HL-60 (cell line): Measurements from ENCODE around the gene TCF19.

Experiments used
- DNase-seq, 2 experiments: peaks; one replicate each; pipeline ENCODE4 v3.0.0-alpha.2; 2010 to 2020; ENCODE audit warnings: low read depth in 1 of 2, low spot score in 1 of 2
- H3K27ac ChIP-seq: fragments of 250-450 bp; sonication (Bioruptor Pico); replicated peaks from 2 replicates; pipeline ENCODE4 v1.5.1; 2020; ENCODE audit warnings: mild to moderate bottlenecking, moderate library complexity
- H3K27me3 ChIP-seq: fragments of 250-450 bp; sonication (Bioruptor Pico); 2 replicates; pipeline ENCODE4 v1.5.1; 2021; ENCODE audit warnings: mild to moderate bottlenecking, moderate library complexity; ENCODE audit not compliant: insufficient read depth, poor library complexity, severe bottlenecking
- H3K4me3 ChIP-seq: replicated peaks from 2 replicates; pipeline ENCODE4 v1.5.1; 2011; ENCODE audit warnings: mild to moderate bottlenecking, control low read depth, low read length; ENCODE audit not compliant: insufficient read depth
- CTCF ChIP-seq: IDR thresholded peaks from one replicate; pipeline ENCODE4 v1.5.1; 2011; ENCODE audit warnings: low read length, control low read depth, inconsistent platforms; ENCODE audit not compliant: insufficient read depth
- GABPA ChIP-seq: IDR thresholded peaks from 2 replicates; pipeline ENCODE4 v1.6.1; 2012; ENCODE audit warnings: low read depth
- POLR2AphosphoS5 ChIP-seq: IDR thresholded peaks from 2 replicates; pipeline ENCODE4 v1.6.1; 2012; ENCODE audit warnings: low read depth
- REST ChIP-seq: IDR thresholded peaks from 2 replicates; pipeline ENCODE4 v1.6.1; 2012; ENCODE audit warnings: low read depth; ENCODE audit not compliant: insufficient replicate concordance
- SPI1 ChIP-seq: IDR thresholded peaks from 2 replicates; pipeline ENCODE4 v1.6.1; 2012; ENCODE audit warnings: low read depth, mild to moderate bottlenecking, borderline replicate concordance

Gene TCF19

GRCh38 chr6:31129130-31129529 is 29.3 kb upstream of the TCF19 start:
- no peak overlapping the region for H3K4me3 ChIP-seq
- H3K27ac ChIP-seq: no peak overlapping the region
- DNase-seq: no peak
- TF ChIP-seq GABPA: no peak
- TF ChIP-seq REST: no peak
- no peak for TF ChIP-seq POLR2AphosphoS5
- no peak for TF ChIP-seq CTCF
- TF ChIP-seq SPI1: no peak
- peaks cover 5% of the 10 kb centered on the region for H3K27me3 ChIP-seq

GRCh38 chr6:31130751-31131150 is 27.6 kb upstream of the TCF19 start:
- no peak overlapping the region for H3K27ac ChIP-seq
- no peak for TF ChIP-seq POLR2AphosphoS5
- TF ChIP-seq CTCF: no peak
- TF ChIP-seq REST: no peak
- TF ChIP-seq SPI1: no peak
- TF ChIP-seq GABPA: no peak
- no peak overlapping the region for H3K4me3 ChIP-seq
- peaks cover 5% of the 10 kb centered on the region for H3K27me3 ChIP-seq
- DNase-seq: no peak

GRCh38 chr6:31131595-31131994 is 26.8 kb upstream of the TCF19 start:
- DNase-seq: no peak
- Histone ChIP-seq H3K27me3 (peaks cover 5% of the 10 kb centered on the region), H3K27ac (no peak overlapping the region), H3K4me3 (no peak overlapping the region)
- no peak for TF ChIP-seq SPI1
- no peak for TF ChIP-seq CTCF
- no peak for TF ChIP-seq GABPA
- TF ChIP-seq REST: no peak
- TF ChIP-seq POLR2AphosphoS5: no peak
